Mucosa of descending colon (tissue), 3 donors: ENCODE data around the gene MTIF3. TPM values are rescaled to one million over a fixed set of nuclear protein-coding genes. Genes with fewer than 3 reads are reported as not detected.

ENCODE experiments used
- ATAC-seq: fragments of 200-7000 bp; cut with Tn5 transposase; one replicate; pipeline ENCODE4 v1.9.1; 2020; ENCODE audit warnings: mild to moderate bottlenecking, moderate library complexity
- DNase-seq, 3 donors: peaks; one replicate each; pipeline ENCODE4 v3.0.0-alpha.2; 2020
- H3K36me3 ChIP-seq: fragments of 200-600 bp; one replicate; pipeline ENCODE4 v1.8.0; 2021; ENCODE audit warnings: low read depth, mild to moderate bottlenecking
- H3K4me1 ChIP-seq: fragments of 200-600 bp; one replicate; pipeline ENCODE4 v1.8.0; 2021; ENCODE audit warnings: low read depth, mild to moderate bottlenecking
- H3K4me3 ChIP-seq: fragments of 200-600 bp; one replicate; pipeline ENCODE4 v1.8.0; 2021; ENCODE audit warnings: mild to moderate bottlenecking
- H3K9me3 ChIP-seq: fragments of 200-600 bp; one replicate; pipeline ENCODE4 v1.8.0; 2021; ENCODE audit warnings: mild to moderate bottlenecking
- intact Hi-C, 2 donors: fragments of 100-400 bp; cut with DNase I in 1 of 2; cut with micrococcal nuclease in 1 of 2; formaldehyde crosslinking; loops; one replicate each; pipeline versions ENCODE4 v1.11.0 to v1.11.1; 2022; cut with DNase I, micrococcal nuclease
- total RNA-seq, 3 donors: library from RNA; stranded (reverse); fragmentation: NEBNext Ultra II Directional in 2 of 3; extraction: Animal tissue kit (Norgen Biotek cat#: 25700) in 2 of 3; gene quantifications; one replicate each; pipeline versions ENCODE4 v1.2.1 to v1.2.4, GENCODE V29; 2021 to 2023
- TF ChIP-seq, protein P1 (sequence below): fragments of 200-600 bp; IDR thresholded peaks from one replicate; pipeline ENCODE4 v1.8.0; 2022; ENCODE audit warnings: antibody characterized with exemption, mild to moderate bottlenecking
- donor health status: DM: no; HTN: no; CAD: no; lungs with moderate emphysema.
- donor health status: DM: no; HTN: no; CAD: no.
- donor health status: DM: no; HTN: yes; CAD: no.

MTIF3 gene
- total RNA-seq, 3 donors from 2014 or later: 54.1 to 57.4 (median 56.3) TPM

- DNase-seq: no peak
- Histone ChIP-seq H3K9me3 (no peaks in the 10 kb centered on the region), H3K4me3 (no peak overlapping the region), H3K36me3 (no peaks in the 10 kb centered on the region), H3K4me1 (peaks cover 6% of the 10 kb centered on the region)
- TF ChIP-seq, protein P1, sequence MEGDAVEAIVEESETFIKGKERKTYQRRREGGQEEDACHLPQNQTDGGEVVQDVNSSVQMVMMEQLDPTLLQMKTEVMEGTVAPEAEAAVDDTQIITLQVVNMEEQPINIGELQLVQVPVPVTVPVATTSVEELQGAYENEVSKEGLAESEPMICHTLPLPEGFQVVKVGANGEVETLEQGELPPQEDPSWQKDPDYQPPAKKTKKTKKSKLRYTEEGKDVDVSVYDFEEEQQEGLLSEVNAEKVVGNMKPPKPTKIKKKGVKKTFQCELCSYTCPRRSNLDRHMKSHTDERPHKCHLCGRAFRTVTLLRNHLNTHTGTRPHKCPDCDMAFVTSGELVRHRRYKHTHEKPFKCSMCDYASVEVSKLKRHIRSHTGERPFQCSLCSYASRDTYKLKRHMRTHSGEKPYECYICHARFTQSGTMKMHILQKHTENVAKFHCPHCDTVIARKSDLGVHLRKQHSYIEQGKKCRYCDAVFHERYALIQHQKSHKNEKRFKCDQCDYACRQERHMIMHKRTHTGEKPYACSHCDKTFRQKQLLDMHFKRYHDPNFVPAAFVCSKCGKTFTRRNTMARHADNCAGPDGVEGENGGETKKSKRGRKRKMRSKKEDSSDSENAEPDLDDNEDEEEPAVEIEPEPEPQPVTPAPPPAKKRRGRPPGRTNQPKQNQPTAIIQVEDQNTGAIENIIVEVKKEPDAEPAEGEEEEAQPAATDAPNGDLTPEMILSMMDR: no peak
- intact Hi-C loops: loop anchor here in 1 of 2 donors (10.0 kb wide), 1 partner anchor 150 kb away; no protein-coding TSS in a partner anchor
- ATAC-seq: no peak
Measured at GRCh38 chr13:27395007-27395510, 55.3 kb downstream of the MTIF3 start.

DNA sequence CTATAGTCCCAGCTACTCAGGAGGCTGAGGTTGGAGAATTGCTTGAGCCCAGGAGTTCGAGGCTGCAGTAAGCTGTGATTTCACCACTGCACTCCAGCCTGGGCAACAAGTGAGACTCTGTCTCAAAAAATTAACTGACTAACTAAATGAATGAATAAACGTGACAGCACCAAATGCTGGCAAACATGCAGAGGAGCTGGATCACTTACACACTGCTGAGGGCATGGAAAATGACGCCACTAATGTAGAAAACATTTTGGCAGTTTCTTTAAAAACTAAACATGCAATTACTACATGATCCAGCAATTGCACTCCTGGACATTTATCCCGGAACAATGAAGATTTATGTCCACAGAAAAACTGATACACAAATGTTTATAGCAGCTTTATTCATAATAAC lies 57.3 kb downstream of the MTIF3 start:
- ATAC-seq (no peak), DNase-seq (no peak)
- Histone ChIP-seq H3K4me1 (no peaks in the 10 kb centered on the region), H3K4me3 (no peak overlapping the region), H3K36me3 (no peaks in the 10 kb centered on the region), H3K9me3 (no peaks in the 10 kb centered on the region)
- intact Hi-C loops: loop anchor here in 1 of 2 donors (10.0 kb wide), 1 partner anchor 152 kb away; no protein-coding TSS in a partner anchor
- TF ChIP-seq, protein P1: no peak

DNA sequence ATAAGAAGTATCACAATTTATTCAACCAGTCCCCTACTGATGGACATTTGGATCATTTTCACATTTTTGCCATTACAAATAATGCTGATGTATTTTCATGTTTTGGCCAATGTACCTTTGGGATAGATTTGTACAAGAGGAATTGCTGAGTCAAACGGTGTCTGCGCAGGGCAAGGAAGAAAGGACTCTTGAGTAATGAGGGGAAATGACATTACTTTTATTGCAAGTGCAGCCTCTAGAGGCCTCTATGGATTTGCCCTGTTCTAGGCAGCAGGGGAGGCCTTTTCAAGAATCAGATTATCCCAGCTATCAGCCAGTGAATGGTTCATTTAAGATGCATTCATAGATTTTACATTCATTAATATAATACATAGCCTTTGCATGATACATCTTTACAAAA lies 58.9 kb downstream of the MTIF3 start:
- ATAC-seq (no peak), DNase-seq (no peak)
- H3K4me3 ChIP-seq: no peak overlapping the region
- no peaks in the 10 kb centered on the region for H3K4me1 ChIP-seq
- TF ChIP-seq, protein P1: no peak
- no peaks in the 10 kb centered on the region for H3K9me3 ChIP-seq
- intact Hi-C loops: loop anchor here in 1 of 2 donors (10.0 kb wide), 1 partner anchor 153 kb away; no protein-coding TSS in a partner anchor
- H3K36me3 ChIP-seq: no peaks in the 10 kb centered on the region

- Histone ChIP-seq H3K4me3 (no peak overlapping the region), H3K9me3 (no peaks in the 10 kb centered on the region), H3K36me3 (no peaks in the 10 kb centered on the region), H3K4me1 (no peaks in the 10 kb centered on the region)
- ATAC-seq (no peak), DNase-seq (no peak)
- TF ChIP-seq, protein P1: no peak
- intact Hi-C loops: loop anchor here in 1 of 2 donors (10.0 kb wide), 1 partner anchor 155 kb away; no protein-coding TSS in a partner anchor
Measured at GRCh38 chr13:27389891-27390290, 60.5 kb downstream of the MTIF3 start.

GRCh38 chr13:27388241-27388640 lies 62.1 kb downstream of the MTIF3 start:
- H3K4me3 ChIP-seq: no peak overlapping the region
- H3K36me3 ChIP-seq: no peaks in the 10 kb centered on the region
- DNase-seq (no peak), ATAC-seq (no peak)
- intact Hi-C loops: no loop called here
- TF ChIP-seq, protein P1: no peak
- no peaks in the 10 kb centered on the region for H3K9me3 ChIP-seq
- H3K4me1 ChIP-seq: no peaks in the 10 kb centered on the region

Other genes with a start within 250 kb of the MTIF3 start
- gene RPL21, start 199.0 kb downstream of the MTIF3 start, total RNA-seq: 100 to 1,000 TPM; 721 to 896 (median 791) TPM
- 10 to 100 TPM; 27.0 to 75.0 (median 34.9) TPM for gene RASL11A, start 179.7 kb downstream of the MTIF3 start, total RNA-seq
- gene GTF3A, start 25.9 kb downstream of the MTIF3 start, total RNA-seq: 10 to 100 TPM; 32.4 to 70.7 (median 43.0) TPM
- gene LNX2, start 170.0 kb upstream of the MTIF3 start, total RNA-seq: 10 to 100 TPM; 20.0 to 34.0 (median 26.2) TPM
- 100 to 1,000 TPM in 1 of 3 donors, 10 to 100 TPM in 2; 88.7 to 169 (median 91.0) TPM for gene POLR1D, start 171.3 kb upstream of the MTIF3 start, total RNA-seq